ENCODE measurements around the gene CPB2.

GRCh38 chr13:46131705-46132104 lies 26.9 kb upstream of the CPB2 start:
- TF ChIP-seq CTCF (IDR thresholded peaks at IDR 0.05) (no peak), POLR2AphosphoS5 (IDR thresholded peaks at IDR 0.05; ENCODE audit: insufficient read depth in 1 of 2, low read depth in 1 of 2) (no peak), POLR2A (IDR thresholded peaks at IDR 0.05) (no peak)

Measured in vagina (tissue), 2 donors.